ENCODE data around the gene SLC16A11. TPM values are rescaled to one million over a fixed set of nuclear protein-coding genes. Genes with fewer than 3 reads are reported as not detected.
A peak's percentile ranks its signal among the peaks of the same experiment; 100 is the strongest.

The SLC16A11 gene
- total and polyA plus RNA-seq, 2 donors from 2014 or later, result 2.1 to 7.8 TPM

DNA sequence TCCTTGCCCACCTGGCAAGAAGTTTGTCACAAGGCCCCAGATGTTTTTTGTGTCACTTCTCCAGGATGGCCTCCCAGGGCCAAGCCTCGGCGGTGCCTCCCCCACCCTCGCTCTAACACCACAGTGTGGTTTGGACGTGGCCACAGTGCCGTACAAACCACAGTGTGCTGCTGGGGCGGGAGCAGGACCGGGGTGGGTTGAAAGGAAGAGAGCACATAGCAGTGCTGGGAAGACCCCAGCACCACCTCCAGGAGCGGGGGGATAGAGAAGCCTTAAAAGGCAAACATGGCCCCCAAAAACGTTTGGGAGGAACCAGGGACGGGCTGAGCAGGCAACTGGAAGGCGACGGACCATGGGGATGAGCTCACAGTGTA, 26.1 kb downstream of the SLC16A11 start:
- no peak overlapping the region for H3K9ac ChIP-seq (ENCODE audit: low read length in 3 of 3)
- H3K9me3 ChIP-seq (ENCODE audit: control insufficient read depth in 2 of 3, insufficient read depth in 1 of 3, low read length in 3 of 3), result no peaks in the 10 kb centered on the region
- FAIRE-seq, result no peak
- H3K4me3 ChIP-seq (ENCODE audit: low read length in 3 of 3), result peak overlapping the region in 1 of 3 donors; percentile 25
- TF ChIP-seq, protein P1, sequence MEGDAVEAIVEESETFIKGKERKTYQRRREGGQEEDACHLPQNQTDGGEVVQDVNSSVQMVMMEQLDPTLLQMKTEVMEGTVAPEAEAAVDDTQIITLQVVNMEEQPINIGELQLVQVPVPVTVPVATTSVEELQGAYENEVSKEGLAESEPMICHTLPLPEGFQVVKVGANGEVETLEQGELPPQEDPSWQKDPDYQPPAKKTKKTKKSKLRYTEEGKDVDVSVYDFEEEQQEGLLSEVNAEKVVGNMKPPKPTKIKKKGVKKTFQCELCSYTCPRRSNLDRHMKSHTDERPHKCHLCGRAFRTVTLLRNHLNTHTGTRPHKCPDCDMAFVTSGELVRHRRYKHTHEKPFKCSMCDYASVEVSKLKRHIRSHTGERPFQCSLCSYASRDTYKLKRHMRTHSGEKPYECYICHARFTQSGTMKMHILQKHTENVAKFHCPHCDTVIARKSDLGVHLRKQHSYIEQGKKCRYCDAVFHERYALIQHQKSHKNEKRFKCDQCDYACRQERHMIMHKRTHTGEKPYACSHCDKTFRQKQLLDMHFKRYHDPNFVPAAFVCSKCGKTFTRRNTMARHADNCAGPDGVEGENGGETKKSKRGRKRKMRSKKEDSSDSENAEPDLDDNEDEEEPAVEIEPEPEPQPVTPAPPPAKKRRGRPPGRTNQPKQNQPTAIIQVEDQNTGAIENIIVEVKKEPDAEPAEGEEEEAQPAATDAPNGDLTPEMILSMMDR (IDR thresholded peaks at IDR 0.05; ENCODE audit: borderline replicate concordance, extremely low read depth, insufficient read depth), result no peak
- peak in 1 of 5 donors; percentile 60 for DNase-seq
- peak overlapping the region; percentile 73 to 78 for H3K27ac ChIP-seq (ENCODE audit: low read depth in 2 of 2, low read length in 2 of 2)
- H3K27me3 ChIP-seq (ENCODE audit: control insufficient read depth, insufficient read depth, low read length), result peaks cover 7% of the 10 kb centered on the region
- intact Hi-C loops (cut with DNase I), result no loop called here
- H3K4me1 ChIP-seq (ENCODE audit: control insufficient read depth in 2 of 3, insufficient read depth in 2 of 3, low read depth in 1 of 3, low read length in 3 of 3), result peaks cover 0 to 22% (median 11%) of the 10 kb centered on the region in 3 donors
- H3K36me3 ChIP-seq (ENCODE audit: control insufficient read depth in 2 of 3, insufficient read depth in 3 of 3, low read length in 3 of 3), result no peaks in the 10 kb centered on the region

GRCh38 chr17:7016886-7017826, 26.7 kb downstream of the SLC16A11 start:
- Histone ChIP-seq H3K4me3 (ENCODE audit: low read length in 3 of 3) (no peak overlapping the region), H3K36me3 (ENCODE audit: control insufficient read depth in 2 of 3, insufficient read depth in 3 of 3, low read length in 3 of 3) (no peaks in the 10 kb centered on the region), H3K9ac (ENCODE audit: low read length in 3 of 3) (no peak overlapping the region), H3K27me3 (ENCODE audit: control insufficient read depth, insufficient read depth, low read length) (peaks cover 2% of the 10 kb centered on the region), H3K9me3 (ENCODE audit: control insufficient read depth in 2 of 3, insufficient read depth in 1 of 3, low read length in 3 of 3) (no peaks in the 10 kb centered on the region), H3K4me1 (ENCODE audit: control insufficient read depth in 2 of 3, insufficient read depth in 2 of 3, low read depth in 1 of 3, low read length in 3 of 3) (peaks cover 0 to 22% (median 11%) of the 10 kb centered on the region in 3 donors), H3K27ac (ENCODE audit: low read depth in 2 of 2, low read length in 2 of 2) (peak overlapping the region; percentile 9 to 73)
- DNase-seq (peak in 2 of 5 donors; percentile 47 to 70), FAIRE-seq (no peak)
- TF ChIP-seq, protein P1 (IDR thresholded peaks at IDR 0.05; ENCODE audit: borderline replicate concordance, extremely low read depth, insufficient read depth), result no peak
- intact Hi-C loops (cut with DNase I), result no loop called here

- Histone ChIP-seq H3K36me3 (ENCODE audit: control insufficient read depth in 2 of 3, insufficient read depth in 3 of 3, low read length in 3 of 3) (no peaks in the 10 kb centered on the region), H3K4me3 (ENCODE audit: low read length in 3 of 3) (no peak overlapping the region), H3K9ac (ENCODE audit: low read length in 3 of 3) (no peak overlapping the region), H3K27ac (ENCODE audit: low read depth in 2 of 2, low read length in 2 of 2) (no peak overlapping the region), H3K4me1 (ENCODE audit: control insufficient read depth in 2 of 3, insufficient read depth in 2 of 3, low read depth in 1 of 3, low read length in 3 of 3) (peaks cover 0 to 19% (median 8%) of the 10 kb centered on the region in 3 donors), H3K27me3 (ENCODE audit: control insufficient read depth, insufficient read depth, low read length) (no peaks in the 10 kb centered on the region), H3K9me3 (ENCODE audit: control insufficient read depth in 2 of 3, insufficient read depth in 1 of 3, low read length in 3 of 3) (no peaks in the 10 kb centered on the region)
- intact Hi-C loops (cut with DNase I), result no loop called here
- FAIRE-seq (no peak), DNase-seq (peak in 2 of 5 donors; percentile 31 to 54)
- TF ChIP-seq, protein P1 (IDR thresholded peaks at IDR 0.05; ENCODE audit: borderline replicate concordance, extremely low read depth, insufficient read depth), result no peak
Observed at GRCh38 chr17:7016418-7016817, 27.5 kb downstream of the SLC16A11 start.
